Neutrophil (primary cell): ENCODE measurements around the gene DPF3.

ENCODE experiments used
- H3K27ac ChIP-seq: fragments of 200-600 bp; sonication (generic); 2 replicates; pipeline ENCODE4 v1.5.1; 2016; ENCODE audit warnings: mild to moderate bottlenecking, moderate library complexity
- H3K27me3 ChIP-seq: fragments of 200-600 bp; sonication (generic); 2 replicates; pipeline ENCODE4 v1.6.0; 2016; ENCODE audit warnings: mild to moderate bottlenecking
- H3K36me3 ChIP-seq: fragments of 200-600 bp; sonication (generic); 2 replicates; pipeline ENCODE4 v1.5.1; 2017
- H3K4me1 ChIP-seq, 2 experiments: fragments of 200-600 bp in 1 of 2; sonication (generic) in 1 of 2; 1 replicate in 1 of 2; 2 replicates in 1 of 2; pipeline versions ENCODE4 v1.5.1 to v1.6.1; 2013 to 2016; ENCODE audit warnings: low read depth in 1 of 2, low read length in 1 of 2, mild to moderate bottlenecking in 1 of 2, moderate library complexity in 1 of 2; ENCODE audit not compliant: control insufficient read depth in 1 of 2, insufficient read depth in 1 of 2
- H3K4me3 ChIP-seq, 2 experiments: fragments of 200-600 bp in 1 of 2; sonication (generic) in 1 of 2; 1 replicate in 1 of 2; 2 replicates in 1 of 2; pipeline ENCODE4 v1.5.1; 2013 to 2016; ENCODE audit warnings: low read depth in 1 of 2, low read length in 1 of 2, mild to moderate bottlenecking in 1 of 2, moderate library complexity in 1 of 2
- H3K9me3 ChIP-seq: fragments of 200-600 bp; sonication (generic); 2 replicates; pipeline ENCODE4 v1.5.1; 2016
- CTCF ChIP-seq: fragments of 200-600 bp; sonication (generic); IDR thresholded peaks from 2 replicates; pipeline ENCODE4 v1.5.1; 2016; ENCODE audit warnings: antibody characterized with exemption

The DPF3 gene

GRCh38 chr14:72706485-72706884 is 187.4 kb downstream of the DPF3 start:
- Histone ChIP-seq H3K4me3 (no peak overlapping the region), H3K9me3 (no peaks in the 10 kb centered on the region), H3K27me3 (no peaks in the 10 kb centered on the region), H3K4me1 (no peaks in the 10 kb centered on the region), H3K27ac (no peak overlapping the region), H3K36me3 (no peaks in the 10 kb centered on the region)
- TF ChIP-seq CTCF: no peak

- no peak for TF ChIP-seq CTCF
- H3K9me3 ChIP-seq: no peaks in the 10 kb centered on the region
These were observed 189.4 kb downstream of the DPF3 start for GRCh38 chr14:72704502-72704901.

GRCh38 chr14:72701605-72702004 is 192.3 kb downstream of the DPF3 start:
- Histone ChIP-seq H3K27ac (no peak overlapping the region), H3K9me3 (no peaks in the 10 kb centered on the region), H3K36me3 (no peaks in the 10 kb centered on the region), H3K27me3 (no peaks in the 10 kb centered on the region), H3K4me3 (no peak overlapping the region), H3K4me1 (no peaks in the 10 kb centered on the region)
- no peak for TF ChIP-seq CTCF

More at GRCh38 chr14:72704502-72704901, 189.4 kb downstream of the DPF3 start:
- Histone ChIP-seq H3K36me3 (no peaks in the 10 kb centered on the region), H3K4me1 (no peaks in the 10 kb centered on the region), H3K4me3 (no peak overlapping the region), H3K27me3 (no peaks in the 10 kb centered on the region), H3K27ac (no peak overlapping the region)

- no peaks in the 10 kb centered on the region for H3K27me3 ChIP-seq
- no peaks in the 10 kb centered on the region for H3K9me3 ChIP-seq
- no peak overlapping the region for H3K4me3 ChIP-seq
- TF ChIP-seq CTCF: no peak
- H3K27ac ChIP-seq: no peak overlapping the region
- H3K4me1 ChIP-seq: no peaks in the 10 kb centered on the region
- H3K36me3 ChIP-seq: no peaks in the 10 kb centered on the region
These were observed 192.7 kb downstream of the DPF3 start for GRCh38 chr14:72701237-72701565.

GRCh38 chr14:72700338-72701236 is 193.3 kb downstream of the DPF3 start:
- Histone ChIP-seq H3K4me1 (no peaks in the 10 kb centered on the region), H3K27ac (no peak overlapping the region), H3K27me3 (no peaks in the 10 kb centered on the region), H3K4me3 (no peak overlapping the region), H3K36me3 (no peaks in the 10 kb centered on the region), H3K9me3 (no peaks in the 10 kb centered on the region)
- TF ChIP-seq CTCF: no peak
